ENCODE measurements around the gene MRPS7.
"Not testable (repeated sequence)": the region's sequence is repeated elsewhere in the genome, so short reads cannot be mapped to it uniquely, and the experiment has no call there.

MRPS7 gene

GRCh38 chr17:75271955-75272847 is 10.5 kb downstream of the MRPS7 start:
- DNase-seq, result no peak

- DNase-seq, result no peak
Measured at GRCh38 chr17:75272848-75273184, 11.1 kb downstream of the MRPS7 start.

GRCh38 chr17:75273977-75274708 is 12.5 kb downstream of the MRPS7 start:
- DNase-seq, result no peak

- no peak for DNase-seq
Measured at GRCh38 chr17:75277664-75278071, 16.0 kb downstream of the MRPS7 start.

- not testable (repeated sequence) for DNase-seq
Measured at GRCh38 chr17:75280189-75280588, 18.5 kb downstream of the MRPS7 start.

GRCh38 chr17:75285123-75285522 is 23.4 kb downstream of the MRPS7 start:
- DNase-seq, result no peak

- no peak for DNase-seq
Measured at GRCh38 chr17:75287221-75287620, 25.5 kb downstream of the MRPS7 start.

GRCh38 chr17:75288359-75288758 is 26.7 kb downstream of the MRPS7 start:
- no peak for DNase-seq

- DNase-seq, result no peak
Measured at GRCh38 chr17:75288770-75289114, 27.1 kb downstream of the MRPS7 start.

- peak; percentile 97 for DNase-seq
Measured at GRCh38 chr17:75289115-75289831, 27.6 kb downstream of the MRPS7 start, which contains the start of gene SLC25A19. TSS of gene SLC25A19 (minus strand) at chr17:75289433. CDS start at chr17:75286764, 2,669 bp downstream.

- peak; percentile 72 for DNase-seq
Measured at GRCh38 chr17:75289832-75290337, 28.2 kb downstream of the MRPS7 start.

- not testable (repeated sequence) for DNase-seq
Measured at GRCh38 chr17:75292810-75293448, 31.2 kb downstream of the MRPS7 start.

GRCh38 chr17:75295201-75296158 is 33.8 kb downstream of the MRPS7 start:
- DNase-seq, result no peak

- DNase-seq, result no peak
Measured at GRCh38 chr17:75300280-75300679, 38.6 kb downstream of the MRPS7 start.

- no peak for DNase-seq
Measured at GRCh38 chr17:75301049-75301448, 39.4 kb downstream of the MRPS7 start.

GRCh38 chr17:75301502-75302206 is 40.0 kb downstream of the MRPS7 start:
- DNase-seq, result no peak

- no peak for DNase-seq
Measured at GRCh38 chr17:75307957-75308731, 46.5 kb downstream of the MRPS7 start.

GRCh38 chr17:75308732-75309629 is 47.3 kb downstream of the MRPS7 start:
- DNase-seq, result no peak

All from central memory CD4-positive, alpha-beta T cell (primary cell).